Astrocyte of the spinal cord (primary cell): ENCODE data around the gene AGAP2.
A peak's percentile ranks its signal among the peaks of the same experiment; 100 is the strongest.

Source experiments
- DNase-seq: peaks from one replicate; pipeline ENCODE4 v3.0.0; 2011; ENCODE audit warnings: low read depth, low spot score
- H3K4me3 ChIP-seq: 2 replicates; pipeline ENCODE4 v1.5.1; 2011; ENCODE audit warnings: low read depth, mild to moderate bottlenecking, low read length, moderate library complexity
- in situ Hi-C: cut with HindIII; loops from 2 replicates; pipeline ENCODE4 v1.10.0; 2017; ENCODE audit warnings: low sequenced_read_pairs
- TF ChIP-seq, protein P1 (sequence below): IDR thresholded peaks from 2 replicates; pipeline ENCODE4 v1.5.1; 2012; ENCODE audit warnings: low read depth, mild to moderate bottlenecking, low read length, inconsistent platforms

The AGAP2 gene

DNA sequence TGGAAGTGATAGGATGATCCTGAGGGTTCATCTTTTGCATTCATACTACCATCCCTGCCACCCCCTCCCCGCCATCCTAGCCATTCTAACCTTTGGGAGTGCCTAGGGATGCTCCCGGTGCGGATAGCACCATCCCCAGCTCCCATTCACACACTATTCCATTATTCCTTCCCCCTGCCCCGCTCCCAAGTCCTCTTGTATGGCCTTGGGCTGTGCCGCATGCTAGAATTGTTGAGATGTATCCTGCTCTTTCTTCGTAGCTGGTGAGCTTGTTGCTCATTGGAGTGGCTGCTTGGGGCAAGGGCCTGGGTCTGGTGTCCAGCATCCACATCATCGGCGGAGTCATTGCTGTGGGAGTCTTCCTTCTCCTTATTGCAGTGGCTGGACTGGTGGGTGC is 6.9 kb upstream of the AGAP2 start:
- DNase-seq, result no peak
- TF ChIP-seq, protein P1, sequence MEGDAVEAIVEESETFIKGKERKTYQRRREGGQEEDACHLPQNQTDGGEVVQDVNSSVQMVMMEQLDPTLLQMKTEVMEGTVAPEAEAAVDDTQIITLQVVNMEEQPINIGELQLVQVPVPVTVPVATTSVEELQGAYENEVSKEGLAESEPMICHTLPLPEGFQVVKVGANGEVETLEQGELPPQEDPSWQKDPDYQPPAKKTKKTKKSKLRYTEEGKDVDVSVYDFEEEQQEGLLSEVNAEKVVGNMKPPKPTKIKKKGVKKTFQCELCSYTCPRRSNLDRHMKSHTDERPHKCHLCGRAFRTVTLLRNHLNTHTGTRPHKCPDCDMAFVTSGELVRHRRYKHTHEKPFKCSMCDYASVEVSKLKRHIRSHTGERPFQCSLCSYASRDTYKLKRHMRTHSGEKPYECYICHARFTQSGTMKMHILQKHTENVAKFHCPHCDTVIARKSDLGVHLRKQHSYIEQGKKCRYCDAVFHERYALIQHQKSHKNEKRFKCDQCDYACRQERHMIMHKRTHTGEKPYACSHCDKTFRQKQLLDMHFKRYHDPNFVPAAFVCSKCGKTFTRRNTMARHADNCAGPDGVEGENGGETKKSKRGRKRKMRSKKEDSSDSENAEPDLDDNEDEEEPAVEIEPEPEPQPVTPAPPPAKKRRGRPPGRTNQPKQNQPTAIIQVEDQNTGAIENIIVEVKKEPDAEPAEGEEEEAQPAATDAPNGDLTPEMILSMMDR, result no peak
- H3K4me3 ChIP-seq, result peak overlapping the region; percentile 95
- in situ Hi-C loops, result no loop called here

DNA sequence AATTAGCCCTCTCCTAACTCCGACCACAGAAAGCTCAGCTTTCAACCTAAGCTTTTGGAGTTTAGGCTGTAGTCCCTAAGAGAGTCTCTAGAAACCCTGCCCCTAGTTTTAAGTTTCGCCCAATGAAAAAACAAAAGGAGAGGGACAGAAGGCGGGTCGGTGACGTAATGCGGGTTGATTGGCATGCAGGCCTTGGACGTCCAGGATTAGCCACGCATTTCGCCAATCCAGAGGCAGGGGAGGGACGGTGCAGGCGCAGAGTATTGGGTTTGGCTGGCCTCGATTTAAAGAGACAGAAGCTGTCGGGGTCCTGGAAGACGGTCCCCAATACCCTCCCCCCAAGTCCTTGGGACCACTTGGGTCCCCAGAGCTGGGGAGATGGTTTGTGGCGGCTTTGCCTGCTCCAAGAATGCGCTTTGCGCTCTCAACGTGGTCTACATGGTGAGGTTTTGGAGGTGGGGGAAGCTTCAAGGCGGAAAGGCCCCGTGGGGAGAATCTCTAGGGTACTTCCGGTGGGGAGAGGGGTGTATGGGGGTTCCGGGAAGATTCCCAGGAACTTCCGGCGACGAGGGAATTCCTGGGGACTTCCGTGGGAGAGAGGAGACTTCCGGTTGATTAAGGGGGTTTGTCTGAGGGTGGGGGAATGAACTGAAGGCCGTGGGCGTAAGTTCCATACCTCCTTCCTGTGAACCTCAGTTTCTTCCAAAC is 6.4 kb upstream of the AGAP2 start, which contains the start of gene TSPAN31:
TSPAN31 (plus strand) TSS at position 263 of the 708 bp plus-strand sequence; CDS start at position 379, 116 bp downstream.
- TF ChIP-seq, protein P1, result no peak
- peak within 1 kb of the TSS; percentile 95 for H3K4me3 ChIP-seq
- in situ Hi-C loops, result no loop called here
- DNase-seq, result peak; percentile 98

DNA sequence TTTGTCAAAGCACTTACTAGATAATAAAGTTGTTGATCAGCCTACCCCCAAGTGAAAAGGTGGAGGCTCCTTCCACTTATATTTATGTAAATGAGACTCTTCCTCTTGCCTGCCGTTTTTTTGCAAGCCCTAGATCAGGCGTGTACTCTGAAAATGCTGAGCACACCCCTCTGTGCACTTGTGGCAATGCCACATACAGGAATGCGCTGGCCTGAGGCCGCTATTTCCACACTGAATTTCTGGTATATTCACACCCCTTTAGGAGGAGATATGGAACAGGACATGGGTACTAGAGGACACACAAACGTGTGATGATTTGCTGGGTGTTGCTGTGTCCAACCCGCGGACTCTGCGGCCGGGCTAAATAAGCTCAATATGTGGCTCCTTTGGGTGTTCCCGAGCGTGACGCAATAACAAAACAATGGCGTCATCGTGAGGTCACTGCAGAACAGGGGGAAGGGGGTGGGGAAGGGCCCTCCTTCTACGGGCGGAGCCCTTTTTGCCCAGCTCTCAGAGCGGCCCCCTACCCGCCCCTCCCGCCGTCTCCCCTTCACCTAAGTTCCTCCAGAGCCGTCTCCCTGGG is 5.7 kb upstream of the AGAP2 start:
- DNase-seq, result no peak
- in situ Hi-C loops, result no loop called here
- TF ChIP-seq, protein P1, result no peak
- H3K4me3 ChIP-seq, result peak overlapping the region; percentile 95

DNA sequence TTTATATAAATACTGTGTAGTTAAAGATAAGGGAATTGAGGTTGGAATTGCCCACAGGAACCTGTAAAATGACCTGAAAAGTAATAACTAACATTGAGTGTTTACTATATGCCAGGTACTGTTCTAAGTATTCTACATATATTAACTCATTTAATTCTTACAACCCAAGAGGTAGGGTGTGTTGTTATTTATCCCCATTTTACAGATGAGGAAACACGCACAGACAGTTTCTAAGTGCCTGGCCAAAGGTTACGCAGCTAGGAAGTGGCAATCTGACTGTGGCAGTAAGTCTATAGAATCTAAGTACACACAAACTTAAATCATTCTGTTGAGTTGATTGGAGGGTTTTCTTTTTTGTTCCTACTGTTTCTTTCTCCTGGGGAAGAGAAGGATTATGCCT is 5.2 kb upstream of the AGAP2 start:
- TF ChIP-seq, protein P1, result no peak
- no peak overlapping the region for H3K4me3 ChIP-seq
- no peak for DNase-seq
- in situ Hi-C loops, result no loop called here

DNA sequence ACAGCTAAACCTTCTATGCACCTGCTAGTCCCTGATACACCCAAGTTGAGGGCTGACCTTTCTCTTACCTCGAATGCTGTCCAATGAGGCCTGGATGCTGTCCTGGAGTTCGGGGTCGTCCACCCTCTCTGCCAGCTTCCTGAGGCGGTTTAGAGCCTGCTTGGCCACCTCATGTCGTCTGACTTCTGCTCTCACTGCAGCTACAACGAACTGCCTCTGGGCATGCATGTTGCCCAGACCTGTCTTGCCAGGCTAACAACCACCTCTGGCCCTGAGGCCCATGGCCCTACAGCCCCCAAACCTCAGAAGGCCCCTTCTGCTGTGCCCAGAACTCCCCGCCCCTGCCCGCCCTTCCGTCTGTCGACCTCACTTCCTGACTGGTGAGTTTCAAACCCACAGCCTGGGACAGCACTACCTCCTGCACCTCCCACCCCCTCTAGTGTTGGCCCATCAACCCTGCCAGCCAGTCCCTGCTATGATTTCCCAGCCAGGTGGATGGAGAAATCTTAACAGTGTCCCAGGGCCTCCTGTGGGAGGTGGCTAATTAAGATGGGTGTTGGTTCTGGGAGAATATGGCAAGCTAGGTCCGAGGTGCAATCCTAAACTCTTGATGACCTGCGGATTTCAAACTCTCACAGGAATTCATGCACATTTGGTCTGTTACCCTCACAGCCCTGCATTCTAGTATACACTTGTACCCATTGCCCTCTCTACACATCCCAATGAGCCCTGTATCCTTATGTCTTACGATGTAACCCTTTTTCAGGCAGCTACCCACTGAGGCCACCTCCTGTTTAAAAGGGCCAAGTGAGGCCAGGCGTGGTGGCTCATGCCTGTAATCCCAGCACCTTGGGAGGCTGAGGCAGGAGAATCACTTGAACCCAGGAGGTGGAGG is 3.5 kb upstream of the AGAP2 start:
- in situ Hi-C loops, result no loop called here
- no peak overlapping the region for H3K4me3 ChIP-seq
- no peak for DNase-seq
- TF ChIP-seq, protein P1, result no peak

DNA sequence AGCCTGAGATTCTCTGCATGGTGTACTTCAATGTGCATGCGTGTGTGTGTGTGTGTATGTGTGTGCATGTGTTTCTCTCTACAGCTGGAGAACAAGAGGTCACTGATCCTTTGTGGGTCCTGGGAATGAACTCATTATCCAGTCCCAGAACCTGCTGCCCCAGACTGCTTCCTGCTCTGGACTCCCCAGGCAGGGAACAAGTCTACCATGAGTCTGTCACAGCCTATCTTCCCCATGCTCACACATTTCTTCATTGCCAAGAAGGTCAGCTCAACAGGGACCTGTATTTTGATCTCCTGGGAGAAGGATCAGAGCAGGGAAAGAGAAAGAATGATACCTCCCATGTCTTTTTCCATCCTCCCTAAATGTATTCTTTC is 2.9 kb upstream of the AGAP2 start:
- H3K4me3 ChIP-seq, result no peak overlapping the region
- in situ Hi-C loops, result no loop called here
- DNase-seq, result no peak
- TF ChIP-seq, protein P1, result no peak
